Thyroid gland (tissue), 4 donors: ENCODE results near the gene CAVIN1. TPM values are rescaled to one million over a fixed set of nuclear protein-coding genes. Genes with fewer than 3 reads are reported as not detected.

Source experiments
- DNase-seq, 2 donors: peaks; one replicate each; pipeline ENCODE4 v3.0.0-alpha.2; 2019
- H3K27ac ChIP-seq, 3 donors: fragments of 200-600 bp; sonication (generic); 1 replicate in 2 of 3; 2 replicates in 1 of 3; pipeline ENCODE4 v1.5.1; 2016 to 2019; ENCODE audit warnings: mild to moderate bottlenecking in 1 of 3, moderate library complexity in 1 of 3
- H3K27me3 ChIP-seq: fragments of 200-600 bp; sonication (generic); one replicate; pipeline ENCODE4 v1.5.1; 2019
- H3K36me3 ChIP-seq, 2 donors: fragments of 200-600 bp; sonication (generic); one replicate each; pipeline ENCODE4 v1.5.1; 2016 to 2019
- H3K4me1 ChIP-seq, 2 donors: fragments of 200-600 bp; sonication (generic); one replicate each; pipeline ENCODE4 v1.5.1; 2017 to 2019
- H3K4me3 ChIP-seq, 3 donors: fragments of 200-600 bp; sonication (generic); replicated peaks in 1 of 3; 1 replicate in 2 of 3; 2 replicates in 1 of 3; pipeline ENCODE4 v1.5.1; 2016; ENCODE audit warnings: mild to moderate bottlenecking in 1 of 3
- H3K9me3 ChIP-seq: fragments of 200-600 bp; sonication (generic); one replicate; pipeline ENCODE4 v1.5.1; 2017
- POLR2A ChIP-seq, 2 donors: fragments of 450-650 bp; IDR thresholded peaks; one replicate each; pipeline ENCODE4 v1.6.1; 2017; ENCODE audit warnings: antibody characterized with exemption in 2 of 2, mild to moderate bottlenecking in 2 of 2, moderate library complexity in 1 of 2
- WGBS, 2 donors: methylation state at CpG; one replicate each; pipeline ENCODE4 v1.1.5; 2017; 5-methylcytosine and 5-hydroxymethylcytosine counted together
- intact Hi-C: fragments of 100-400 bp; cut with DNase I; formaldehyde crosslinking; loops from one replicate; pipeline ENCODE4 v1.15.1; 2023
- total RNA-seq, 4 donors: library from RNA; depleted of rRNA; stranded (reverse); fragments of >200 nt; gene quantifications; one replicate each; pipeline ENCODE4 v1.2.3, GENCODE V29; 2016
- TF ChIP-seq, protein P1 (sequence below), 6 experiments: fragments of 200-600 bp in 3 of 6; fragments of 450-650 bp in 3 of 6; sonication (generic) in 3 of 6; IDR thresholded peaks; one replicate each; pipeline ENCODE4 v1.5.1; 2016 to 2019; ENCODE audit warnings: antibody characterized with exemption in 6 of 6, mild to moderate bottlenecking in 2 of 6, inconsistent platforms in 1 of 6, moderate library complexity in 1 of 6

The CAVIN1 gene
- total RNA-seq, 4 donors from 2014 or later = 173 to 199 (median 187) TPM

DNA sequence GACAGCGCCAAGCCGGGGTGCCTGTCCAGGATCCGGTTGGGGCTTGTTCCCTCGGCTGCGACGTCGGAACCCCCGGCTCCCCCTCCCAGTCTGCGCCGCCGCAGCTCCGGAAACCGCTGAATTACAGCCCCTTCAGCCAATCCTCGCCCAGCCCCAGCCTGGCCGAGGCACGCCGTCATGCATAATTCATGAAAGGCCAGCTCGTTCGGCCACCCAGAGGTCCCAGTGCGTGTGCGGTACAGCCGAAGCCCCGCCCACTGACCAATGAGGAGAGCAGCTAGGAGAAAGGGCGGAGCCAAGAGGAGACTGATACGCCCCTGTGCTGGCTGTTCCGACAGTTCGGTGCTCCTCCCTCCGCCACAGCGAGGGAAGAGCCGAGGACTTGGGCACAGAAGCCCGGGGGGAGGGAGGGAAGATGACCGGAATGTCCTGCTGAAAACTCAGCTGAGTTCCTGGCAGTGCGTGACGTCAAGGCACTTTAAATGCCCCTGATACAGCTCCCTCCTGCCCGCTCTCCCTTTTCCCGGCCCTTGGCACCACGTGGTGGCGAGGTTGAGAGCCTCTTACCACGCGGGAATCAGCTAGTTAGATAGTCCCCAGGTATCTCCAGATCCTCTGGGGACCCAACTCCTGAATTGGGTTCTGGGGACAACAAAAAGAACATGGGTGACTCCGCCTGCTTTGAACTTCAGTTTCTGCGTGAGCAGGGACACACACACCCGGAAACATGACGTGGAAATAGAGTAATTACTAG, 34.5 kb downstream of the CAVIN1 start, which contains the start of gene STAT3:
TSS of gene STAT3 (minus strand) at position 62 of the 754 bp plus-strand sequence. CDS start 39,926 bp downstream, outside the sequence.
- DNase-seq = peak; percentile 100
- intact Hi-C loops = no loop called here
- H3K4me3 ChIP-seq = peak within 1 kb of the TSS; percentile 95 to 100 (median 98)
- WGBS, 2 donors = 0 to 1% methylated on average over 11 to 32 of the region's 44 CpGs
- no peaks in the 10 kb centered on the region for H3K27me3 ChIP-seq
- H3K4me1 ChIP-seq = peaks cover 13 to 34% of the 10 kb centered on the region in 2 donors
- no peaks in the 10 kb centered on the region for H3K36me3 ChIP-seq
- TF ChIP-seq, protein P1, sequence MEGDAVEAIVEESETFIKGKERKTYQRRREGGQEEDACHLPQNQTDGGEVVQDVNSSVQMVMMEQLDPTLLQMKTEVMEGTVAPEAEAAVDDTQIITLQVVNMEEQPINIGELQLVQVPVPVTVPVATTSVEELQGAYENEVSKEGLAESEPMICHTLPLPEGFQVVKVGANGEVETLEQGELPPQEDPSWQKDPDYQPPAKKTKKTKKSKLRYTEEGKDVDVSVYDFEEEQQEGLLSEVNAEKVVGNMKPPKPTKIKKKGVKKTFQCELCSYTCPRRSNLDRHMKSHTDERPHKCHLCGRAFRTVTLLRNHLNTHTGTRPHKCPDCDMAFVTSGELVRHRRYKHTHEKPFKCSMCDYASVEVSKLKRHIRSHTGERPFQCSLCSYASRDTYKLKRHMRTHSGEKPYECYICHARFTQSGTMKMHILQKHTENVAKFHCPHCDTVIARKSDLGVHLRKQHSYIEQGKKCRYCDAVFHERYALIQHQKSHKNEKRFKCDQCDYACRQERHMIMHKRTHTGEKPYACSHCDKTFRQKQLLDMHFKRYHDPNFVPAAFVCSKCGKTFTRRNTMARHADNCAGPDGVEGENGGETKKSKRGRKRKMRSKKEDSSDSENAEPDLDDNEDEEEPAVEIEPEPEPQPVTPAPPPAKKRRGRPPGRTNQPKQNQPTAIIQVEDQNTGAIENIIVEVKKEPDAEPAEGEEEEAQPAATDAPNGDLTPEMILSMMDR (IDR thresholded peaks at IDR 0.05) = peak in 1 of 6 experiments; percentile 31
- peak in 1 of 2 donors; percentile 99 for TF ChIP-seq POLR2A (IDR thresholded peaks at IDR 0.05)
- peak within 1 kb of the TSS; percentile 98 to 100 (median 99) for H3K27ac ChIP-seq
- no peaks in the 10 kb centered on the region for H3K9me3 ChIP-seq

DNA sequence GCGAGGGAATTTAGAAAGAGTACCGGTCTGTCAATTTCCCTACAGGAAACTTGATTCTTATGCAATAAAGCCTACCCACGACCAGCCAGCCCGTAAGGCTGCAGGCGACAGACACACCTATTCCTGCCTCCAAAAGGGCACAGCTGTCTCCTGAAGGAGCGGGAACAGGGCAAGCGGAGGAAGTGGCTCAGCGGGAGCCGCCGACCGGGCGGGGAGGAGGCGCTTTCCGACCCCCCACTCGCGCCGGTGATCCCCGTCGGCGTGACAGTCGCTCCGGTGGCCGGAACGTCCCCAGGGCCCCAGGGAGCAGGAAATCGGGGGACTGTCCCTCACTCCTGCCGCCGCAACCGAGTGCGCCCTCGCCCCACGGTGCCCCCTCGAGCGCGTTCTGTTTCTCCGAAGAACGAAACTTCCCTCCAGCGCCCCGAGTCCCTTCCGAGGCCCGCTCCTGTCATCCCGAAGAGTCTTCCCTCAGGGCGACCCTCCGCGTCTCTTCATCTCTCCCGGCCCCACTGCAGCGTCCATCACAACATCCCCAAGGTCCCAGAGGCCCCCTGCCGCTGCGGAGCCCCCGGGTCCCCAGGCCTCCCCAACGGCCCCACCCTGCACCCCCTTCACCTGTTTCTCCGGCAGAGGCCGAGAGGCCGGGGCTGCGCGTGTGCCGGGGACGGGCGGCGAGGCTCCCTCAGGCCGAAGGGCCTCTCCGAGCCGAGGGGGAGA, 35.2 kb downstream of the CAVIN1 start:
- WGBS, 2 donors = 0% methylated on average over 26 to 31 of the region's 62 CpGs
- H3K9me3 ChIP-seq = no peaks in the 10 kb centered on the region
- TF ChIP-seq, protein P1 (IDR thresholded peaks at IDR 0.05) = no peak
- peak; percentile 20 to 91 for TF ChIP-seq POLR2A (IDR thresholded peaks at IDR 0.05)
- peak; percentile 58 to 61 for DNase-seq
- H3K4me1 ChIP-seq = peaks cover 13 to 34% of the 10 kb centered on the region in 2 donors
- no peaks in the 10 kb centered on the region for H3K36me3 ChIP-seq
- H3K4me3 ChIP-seq = peak overlapping the region; percentile 95 to 100 (median 98)
- peak overlapping the region; percentile 98 to 100 (median 99) for H3K27ac ChIP-seq
- intact Hi-C loops = no loop called here
- H3K27me3 ChIP-seq = no peaks in the 10 kb centered on the region

DNA sequence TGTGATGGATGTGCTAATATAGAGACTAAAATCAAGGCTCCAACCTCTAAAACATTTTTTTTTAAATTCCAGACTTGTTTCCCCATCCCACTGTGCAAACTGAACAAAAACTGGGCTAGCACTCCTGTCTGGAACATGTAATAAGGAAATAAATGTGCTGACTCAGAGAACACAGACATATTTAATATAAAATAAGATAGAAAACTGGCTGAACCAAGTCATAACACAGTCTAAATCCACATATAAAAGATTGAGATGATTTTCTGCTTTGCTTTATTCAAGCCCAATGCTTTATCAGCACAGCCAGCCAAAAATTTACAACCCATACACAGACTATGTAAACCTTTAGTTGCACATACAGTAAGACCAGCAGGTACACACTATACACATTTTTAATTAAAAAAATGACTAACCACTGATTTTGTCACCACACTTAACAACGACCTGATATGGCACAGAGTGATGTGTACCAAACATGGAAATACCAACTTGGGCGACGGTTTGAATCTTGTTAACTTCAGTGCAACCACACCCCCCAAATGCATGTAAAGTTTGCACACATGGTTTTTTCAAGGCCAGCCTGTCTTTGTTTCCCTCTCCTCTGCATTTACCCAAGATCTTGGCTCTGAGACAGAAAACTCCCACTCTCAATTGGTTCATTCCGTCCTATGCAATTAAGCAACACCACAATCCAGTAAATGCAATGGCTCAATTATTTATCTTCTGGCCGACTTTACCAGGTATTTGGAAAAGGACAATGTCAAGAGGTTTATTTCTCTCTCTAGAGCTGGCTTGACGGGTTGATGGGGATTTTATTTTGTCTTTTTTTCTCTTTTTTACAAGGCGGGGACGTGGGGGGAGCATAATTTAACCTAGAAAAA, 36.0 kb downstream of the CAVIN1 start:
- DNase-seq = no peak
- no peaks in the 10 kb centered on the region for H3K9me3 ChIP-seq
- H3K27ac ChIP-seq = peak overlapping the region; percentile 98 to 100 (median 99)
- intact Hi-C loops = no loop called here
- no peaks in the 10 kb centered on the region for H3K27me3 ChIP-seq
- peak overlapping the region; percentile 95 to 100 (median 98) for H3K4me3 ChIP-seq
- no peak for TF ChIP-seq POLR2A (IDR thresholded peaks at IDR 0.05)
- TF ChIP-seq, protein P1 (IDR thresholded peaks at IDR 0.05) = no peak
- H3K4me1 ChIP-seq = peaks cover 19 to 34% of the 10 kb centered on the region in 2 donors
- 3 to 8% methylated on average over 8 of the region's 8 CpGs for WGBS, 2 donors
- no peaks in the 10 kb centered on the region for H3K36me3 ChIP-seq

DNA sequence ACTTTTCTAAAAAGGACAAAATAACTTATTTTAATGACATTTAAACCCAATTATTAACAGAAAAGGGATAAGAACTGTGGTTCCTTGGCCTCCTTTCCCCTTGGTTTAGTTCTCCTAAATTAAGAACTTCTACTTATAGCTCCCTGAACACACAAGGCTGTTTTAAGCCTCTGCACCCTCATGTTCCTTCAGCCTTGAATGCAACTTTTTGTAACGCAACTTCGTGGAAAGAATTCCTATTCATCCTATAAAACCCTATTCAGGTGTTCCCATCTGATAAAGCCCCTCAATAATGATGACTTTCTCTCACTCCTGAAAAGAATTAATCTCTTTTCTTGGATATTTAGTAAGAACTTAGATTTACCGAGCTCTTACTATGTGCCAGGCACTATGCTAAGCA, 41.2 kb downstream of the CAVIN1 start:
- peak overlapping the region in 2 of 3 donors; percentile 58 to 90 for H3K27ac ChIP-seq
- H3K27me3 ChIP-seq = no peaks in the 10 kb centered on the region
- H3K36me3 ChIP-seq = no peaks in the 10 kb centered on the region
- intact Hi-C loops = loop anchor here (5.0 kb wide), 1 partner anchor 35 kb away; no protein-coding TSS in a partner anchor
- TF ChIP-seq, protein P1 (IDR thresholded peaks at IDR 0.05) = no peak
- TF ChIP-seq POLR2A (IDR thresholded peaks at IDR 0.05) = no peak
- H3K4me1 ChIP-seq = peaks cover 47 to 68% of the 10 kb centered on the region in 2 donors
- no peak overlapping the region for H3K4me3 ChIP-seq
- 89 to 91% methylated on average over 3 of the region's 3 CpGs for WGBS, 2 donors
- H3K9me3 ChIP-seq = no peaks in the 10 kb centered on the region
- DNase-seq = no peak
